HCT116 (cell line): Measurements from ENCODE around the gene PABPC1L2B. TPM values are rescaled to one million over a fixed set of nuclear protein-coding genes. Genes with fewer than 3 reads are reported as not detected.

Experiments used
- total RNA-seq: library from RNA; stranded (reverse); gene quantifications from one replicate; pipeline ENCODE4 v1.2.1, GENCODE V29; 2021; ENCODE audit not compliant: unreplicated experiment

PABPC1L2B gene
- total RNA-seq, 1 experiment from 2014 or later = not detected

Other genes with a start within 250 kb of the PABPC1L2B start
- gene DMRTC1B, start 226.0 kb upstream of the PABPC1L2B start, total RNA-seq = not detected
- gene FAM236B, start 220.3 kb upstream of the PABPC1L2B start, total RNA-seq = not detected
- not detected for gene FAM236D, start 194.7 kb upstream of the PABPC1L2B start, total RNA-seq
- gene FAM236C, start 90.3 kb upstream of the PABPC1L2B start, total RNA-seq = not detected
- not detected for gene FAM236A, start 64.7 kb upstream of the PABPC1L2B start, total RNA-seq
- gene DMRTC1, start 59.1 kb upstream of the PABPC1L2B start, total RNA-seq = not detected
- not detected for gene PABPC1L2A, start 76.6 kb downstream of the PABPC1L2B start, total RNA-seq
- gene NAP1L2, start 211.9 kb downstream of the PABPC1L2B start, total RNA-seq = not detected